Mesenteric fat pad (tissue), 1 donor: ENCODE data around the gene CALHM3. TPM values are rescaled to one million over a fixed set of nuclear protein-coding genes. Genes with fewer than 3 reads are reported as not detected.

Source experiments
- DNase-seq: peaks from one replicate; pipeline ENCODE4 v3.0.0-alpha.2; 2020; ENCODE audit warnings: low spot score
- total RNA-seq: library from RNA; stranded (reverse); fragmentation: NEBNext Ultra II Directional; extraction: Animal tissue kit (Norgen Biotek cat#: 25700); gene quantifications from one replicate; pipeline ENCODE4 v1.2.1, GENCODE V29; 2021
- donor health status: DM: yes; HTN: yes; CAD: no.

Gene CALHM3
- total RNA-seq, 1 donor from 2014 or later = not detected

GRCh38 chr10:103451091-103451813 lies 27.8 kb downstream of the CALHM3 start:
- no peak for DNase-seq

GRCh38 chr10:103450201-103450695 lies 28.8 kb downstream of the CALHM3 start:
- no peak for DNase-seq

- DNase-seq = no peak
These were observed 29.6 kb downstream of the CALHM3 start for GRCh38 chr10:103449208-103450144.

- DNase-seq = no peak
These were observed 30.3 kb downstream of the CALHM3 start for GRCh38 chr10:103448746-103449145.

GRCh38 chr10:103447187-103447586 lies 31.9 kb downstream of the CALHM3 start:
- DNase-seq = no peak

- DNase-seq = no peak
These were observed 33.1 kb downstream of the CALHM3 start for GRCh38 chr10:103445767-103446567.

- no peak for DNase-seq
These were observed 33.7 kb downstream of the CALHM3 start for GRCh38 chr10:103445366-103445765.

GRCh38 chr10:103444478-103444877 lies 34.6 kb downstream of the CALHM3 start:
- DNase-seq = no peak

- DNase-seq = no peak
These were observed 35.4 kb downstream of the CALHM3 start for GRCh38 chr10:103443475-103444185.

- DNase-seq = no peak
These were observed 37.0 kb downstream of the CALHM3 start for GRCh38 chr10:103442031-103442461.

GRCh38 chr10:103441611-103442010 lies 37.4 kb downstream of the CALHM3 start:
- no peak for DNase-seq

- no peak for DNase-seq
These were observed 37.8 kb downstream of the CALHM3 start for GRCh38 chr10:103441206-103441605.

- DNase-seq = no peak
These were observed 38.6 kb downstream of the CALHM3 start for GRCh38 chr10:103440416-103440815.

GRCh38 chr10:103439776-103440175 lies 39.3 kb downstream of the CALHM3 start:
- no peak for DNase-seq

GRCh38 chr10:103433858-103434257 lies 45.2 kb downstream of the CALHM3 start:
- no peak for DNase-seq

- DNase-seq = no peak
These were observed 47.1 kb downstream of the CALHM3 start for GRCh38 chr10:103431902-103432301.

GRCh38 chr10:103429647-103430046 lies 49.4 kb downstream of the CALHM3 start:
- no peak for DNase-seq

GRCh38 chr10:103428989-103429643 lies 49.9 kb downstream of the CALHM3 start:
- DNase-seq = no peak

- DNase-seq = no peak
These were observed 51.2 kb downstream of the CALHM3 start for GRCh38 chr10:103427866-103428265.

- no peak for DNase-seq
These were observed 55.3 kb downstream of the CALHM3 start for GRCh38 chr10:103423748-103424147.
